GM12874 (cell line): Measurements from ENCODE around the gene LGI1.

ENCODE experiments used
- CTCF ChIP-seq: IDR thresholded peaks from 2 replicates; pipeline ENCODE4 v1.5.1; 2011; ENCODE audit warnings: low read depth, mild to moderate bottlenecking, control low read depth, low read length, moderate library complexity; ENCODE audit not compliant: insufficient read depth

LGI1 gene

DNA sequence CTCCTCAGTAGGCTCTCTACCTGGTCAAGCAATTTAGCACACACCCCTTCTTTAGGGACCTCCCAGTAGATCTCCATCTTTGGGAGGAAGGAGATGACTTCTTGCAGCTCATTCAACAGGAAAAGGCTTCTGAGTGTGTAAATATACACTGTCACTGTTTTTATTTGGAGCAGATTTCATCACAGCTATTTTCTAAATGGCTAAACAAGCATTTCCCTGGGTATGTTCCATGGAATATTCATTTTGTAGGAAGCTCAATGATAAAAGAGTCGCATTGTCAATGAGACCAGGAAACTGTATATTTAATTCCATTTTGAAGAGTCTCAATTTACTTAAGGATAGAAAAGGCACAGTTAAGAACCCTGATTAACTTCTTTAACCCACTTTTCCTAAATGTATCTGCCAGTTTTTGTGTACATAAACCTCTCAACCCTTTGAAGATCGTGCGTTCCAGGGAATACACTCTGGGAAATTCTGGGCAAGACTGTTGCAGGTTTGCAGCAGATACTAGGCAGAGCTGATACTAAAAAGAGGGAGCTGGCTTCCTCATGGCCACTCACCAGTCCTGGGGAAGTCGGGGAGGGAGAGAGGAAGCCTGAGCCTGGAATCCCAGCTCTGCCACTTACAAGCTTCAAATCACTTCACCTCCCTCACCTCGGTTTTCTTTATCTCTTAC, 10.1 kb downstream of the LGI1 start:
- TF ChIP-seq CTCF: no peak

GRCh38 chr10:93768892-93769291, 11.2 kb downstream of the LGI1 start:
- no peak for TF ChIP-seq CTCF

- no peak for TF ChIP-seq CTCF
Measured at GRCh38 chr10:93771354-93771753, 13.6 kb downstream of the LGI1 start.

- TF ChIP-seq CTCF: no peak
Measured at GRCh38 chr10:93773120-93773519, 15.4 kb downstream of the LGI1 start.

DNA sequence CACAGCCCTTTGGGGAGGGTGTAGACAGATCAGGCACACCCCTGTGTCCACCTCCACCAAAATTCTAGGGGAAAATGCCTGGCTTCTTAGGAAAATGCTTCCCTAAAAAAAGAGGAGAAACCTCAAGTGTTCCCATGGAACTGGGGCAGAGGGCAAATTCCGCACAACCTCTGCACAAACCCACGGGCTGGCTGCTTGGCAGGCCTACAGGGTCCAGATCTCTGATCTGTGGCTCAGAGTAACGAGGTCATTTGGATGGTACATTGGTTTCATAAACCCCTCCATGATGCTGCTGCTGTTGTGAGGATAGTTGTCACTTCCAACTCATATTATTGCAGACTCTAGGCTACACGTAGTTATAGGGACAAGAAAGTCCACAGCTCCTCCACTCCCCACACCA, 16.0 kb downstream of the LGI1 start:
- TF ChIP-seq CTCF: no peak

DNA sequence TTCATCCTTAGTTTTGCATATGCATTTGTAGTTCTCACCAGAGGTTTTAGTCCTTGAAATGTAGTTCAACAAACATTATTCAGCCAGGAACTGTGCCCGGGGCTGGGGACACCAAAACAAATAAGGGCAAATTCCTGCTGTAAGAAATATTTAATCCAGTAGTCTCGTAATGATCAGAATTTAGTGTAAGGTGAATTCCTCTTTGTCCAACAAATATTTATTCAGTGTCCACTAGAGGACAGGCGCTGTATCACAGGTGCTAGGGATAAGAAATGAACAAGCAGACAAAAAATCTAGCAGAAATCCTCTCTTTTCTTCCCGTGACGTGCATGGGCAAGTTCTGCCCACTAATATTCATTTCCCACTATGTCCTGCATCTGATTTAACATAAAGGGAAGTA, 17.6 kb downstream of the LGI1 start:
- no peak for TF ChIP-seq CTCF

DNA sequence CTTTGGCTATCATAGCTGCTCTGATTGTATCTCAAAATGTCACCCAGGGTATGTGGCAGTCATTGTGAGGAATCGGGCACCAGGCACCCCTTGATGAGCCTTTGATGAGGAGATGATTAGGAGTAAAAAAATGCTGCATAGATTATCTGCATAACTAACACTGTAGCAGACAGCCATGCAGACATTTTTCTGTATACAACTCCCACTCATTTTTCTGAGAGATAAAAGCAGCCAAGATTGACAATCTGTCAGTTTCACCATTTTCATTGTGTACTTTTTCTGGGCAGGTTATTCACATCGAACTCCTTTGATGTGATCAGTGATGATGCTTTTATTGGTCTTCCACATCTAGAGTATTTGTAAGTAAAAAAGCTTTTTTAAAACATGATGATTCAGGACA, 19.4 kb downstream of the LGI1 start:
- TF ChIP-seq CTCF: no peak

- no peak for TF ChIP-seq CTCF
Measured at GRCh38 chr10:93784059-93784458, 26.3 kb downstream of the LGI1 start.
